HG03565 (cell line): ENCODE data around the gene MAFF.
"Not testable (repeated sequence)": the region's sequence is repeated elsewhere in the genome, so short reads cannot be mapped to it uniquely, and the experiment has no call there.

ENCODE experiments used
- ATAC-seq: cut with Tn5 transposase; IDR thresholded peaks from one replicate; pipeline ENCODE4 v1.9.1; 2021; ENCODE audit warnings: mild to moderate bottlenecking, moderate library complexity; ENCODE audit not compliant: unreplicated experiment

Gene MAFF

GRCh38 chr22:38221908-38222796, 20.4 kb downstream of the MAFF start:
- no peak for ATAC-seq

DNA sequence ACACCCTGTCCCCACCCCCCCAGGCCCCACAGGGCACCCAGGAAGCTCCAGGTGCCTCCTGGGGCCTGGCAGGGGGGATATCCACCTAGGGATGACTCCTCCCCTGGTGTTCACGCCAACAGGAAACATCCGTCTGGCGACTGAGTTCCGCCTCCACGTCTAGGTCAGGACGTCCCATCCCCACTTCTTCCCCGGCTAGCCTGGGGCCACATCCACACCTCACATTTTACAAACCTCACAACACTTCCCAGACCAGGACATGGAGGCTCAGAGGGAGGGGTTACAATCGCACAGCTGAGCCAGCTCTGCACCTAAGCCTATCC, 21.0 kb downstream of the MAFF start:
- ATAC-seq, result no peak

DNA sequence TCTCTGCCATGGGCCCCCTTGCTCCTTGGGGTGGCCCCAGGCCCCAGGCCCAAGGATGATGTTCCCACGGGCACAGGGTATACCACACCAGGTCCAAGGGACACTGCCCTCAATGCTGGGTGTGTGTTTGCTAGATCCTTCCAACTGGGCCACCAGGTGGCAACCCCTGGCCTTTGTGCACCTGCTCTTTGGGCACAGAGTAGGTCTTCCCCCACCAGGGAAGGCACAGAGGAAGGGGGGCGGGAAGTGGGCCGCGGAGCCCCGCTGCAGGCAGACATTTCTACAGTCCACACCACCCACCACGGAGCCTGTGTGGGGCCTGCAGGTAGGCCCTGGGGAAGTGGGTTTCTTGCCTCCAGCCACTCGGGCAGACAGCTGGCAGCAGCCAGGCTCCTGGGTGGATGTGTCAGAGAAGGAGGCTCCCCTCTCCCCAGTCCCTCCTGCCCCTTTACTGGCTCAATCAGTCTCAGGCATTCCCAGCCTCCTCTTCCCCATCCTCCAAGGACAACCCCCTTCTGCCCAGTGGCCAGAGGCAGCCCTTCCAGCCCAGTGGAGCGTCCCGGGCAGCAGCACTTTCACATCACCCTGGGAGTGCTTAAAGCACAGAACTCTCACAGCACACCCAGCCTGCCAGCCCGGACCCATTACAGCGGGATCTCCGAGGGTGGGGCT, 21.6 kb downstream of the MAFF start:
- ATAC-seq, result no peak

- ATAC-seq, result no peak
These were observed 25.3 kb downstream of the MAFF start for GRCh38 chr22:38226853-38227649.

DNA sequence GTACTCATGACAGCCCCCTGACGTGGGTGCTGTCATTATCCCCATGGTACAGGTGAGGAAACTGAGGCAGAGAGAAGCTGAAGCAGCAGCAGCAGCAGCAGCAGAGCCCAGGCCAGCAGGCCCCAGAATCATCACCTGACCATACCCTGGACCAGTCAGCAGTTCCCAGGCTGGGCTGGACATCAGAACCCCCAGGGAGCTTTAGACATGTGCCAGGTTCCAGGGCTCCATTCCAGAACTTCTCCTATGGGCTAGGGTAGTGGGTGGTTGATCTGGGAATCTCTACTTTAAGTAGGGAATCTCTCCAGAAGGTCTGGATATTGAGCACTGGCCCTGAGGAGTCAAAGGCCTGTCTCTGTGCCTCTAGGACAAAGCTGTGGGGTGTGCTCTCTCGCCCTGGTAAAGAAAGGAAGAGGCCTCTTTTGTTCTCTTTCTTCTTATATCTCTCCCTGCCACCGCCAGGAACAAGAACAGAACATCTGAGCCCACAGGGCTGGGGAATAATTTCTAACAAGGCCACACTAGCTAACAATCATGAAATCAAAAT, 26.6 kb downstream of the MAFF start:
- no peak for ATAC-seq

- no peak for ATAC-seq
These were observed 27.3 kb downstream of the MAFF start for GRCh38 chr22:38228873-38229740.

DNA sequence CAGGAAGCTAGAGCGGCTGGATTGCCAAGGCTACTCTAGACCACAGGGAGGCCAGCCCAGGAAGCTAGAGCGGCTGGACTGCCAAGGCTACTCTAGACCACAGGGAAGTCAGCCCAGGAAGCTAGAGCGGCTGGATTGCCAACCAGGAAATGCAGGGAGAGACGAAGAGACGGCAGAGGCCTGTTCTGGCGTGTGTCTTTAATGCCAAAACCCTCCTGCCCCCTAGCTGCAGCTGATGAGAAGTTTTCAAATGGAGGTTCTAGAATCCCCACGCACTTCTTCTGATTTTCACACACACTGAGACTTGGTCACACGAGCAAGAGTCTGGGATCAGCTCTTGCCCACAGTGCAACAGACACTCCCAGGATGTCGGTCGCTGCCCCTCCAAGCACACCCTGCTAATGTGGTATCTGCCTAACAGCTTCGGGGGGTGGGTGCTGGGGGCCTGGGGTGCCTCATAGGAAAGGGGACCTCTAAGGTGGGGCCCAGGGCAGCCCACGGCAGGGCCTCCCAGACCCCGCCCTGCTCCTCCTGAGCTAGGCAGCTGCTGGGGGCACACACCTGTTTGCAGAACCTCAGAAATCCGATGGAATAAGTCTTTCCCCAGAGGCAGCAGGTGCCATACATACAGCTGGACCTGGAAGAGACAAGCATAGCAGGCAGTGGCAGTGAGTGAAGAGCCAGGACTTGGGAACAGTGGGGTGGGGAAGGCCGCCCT, 28.5 kb downstream of the MAFF start:
- ATAC-seq, result no peak

GRCh38 chr22:38230916-38231315, 29.1 kb downstream of the MAFF start:
- ATAC-seq, result no peak

- ATAC-seq, result no peak
These were observed 30.4 kb downstream of the MAFF start for GRCh38 chr22:38232196-38232595.

DNA sequence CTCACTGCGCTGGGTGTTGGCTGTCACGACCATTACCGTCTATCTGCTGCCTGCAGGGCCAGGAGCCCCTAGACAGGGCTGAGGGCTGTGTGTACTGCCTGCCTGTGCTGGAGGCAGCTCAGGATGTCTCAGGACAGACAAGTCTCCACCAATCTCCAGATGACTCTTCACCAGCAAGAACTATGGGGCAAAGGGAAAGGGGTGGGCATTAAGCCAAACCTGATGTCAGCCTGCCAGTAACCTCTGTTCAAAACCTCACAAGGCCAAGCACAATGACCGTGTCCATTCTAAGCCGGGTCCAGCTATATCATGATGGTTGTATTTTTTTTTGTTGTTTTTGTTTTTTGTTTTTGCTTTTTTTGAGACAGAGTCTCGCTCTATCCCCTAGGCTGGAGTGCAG, 31.6 kb downstream of the MAFF start:
- ATAC-seq, result no peak

DNA sequence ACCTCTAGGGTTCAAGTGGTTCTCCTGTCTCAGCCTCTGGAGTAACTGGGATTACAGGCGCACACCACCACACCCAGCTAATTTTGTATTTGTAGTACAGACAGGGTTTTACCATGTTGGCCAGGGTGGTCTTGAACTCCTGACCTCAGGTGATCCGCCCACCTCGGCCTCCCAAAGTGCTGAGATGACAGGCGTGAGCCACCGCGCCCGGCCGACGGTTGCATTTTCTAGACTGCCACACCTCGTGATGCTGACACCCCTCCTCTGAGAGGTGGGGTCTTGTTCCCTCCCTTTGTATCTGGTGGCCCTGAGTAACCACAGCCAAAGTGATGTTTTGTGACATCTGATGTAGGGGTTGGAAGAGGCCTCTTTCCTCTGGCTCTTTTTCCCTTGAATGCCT, 32.1 kb downstream of the MAFF start:
- ATAC-seq, result not testable (repeated sequence)

GRCh38 chr22:38235240-38235850, 33.6 kb downstream of the MAFF start:
- ATAC-seq, result no peak

DNA sequence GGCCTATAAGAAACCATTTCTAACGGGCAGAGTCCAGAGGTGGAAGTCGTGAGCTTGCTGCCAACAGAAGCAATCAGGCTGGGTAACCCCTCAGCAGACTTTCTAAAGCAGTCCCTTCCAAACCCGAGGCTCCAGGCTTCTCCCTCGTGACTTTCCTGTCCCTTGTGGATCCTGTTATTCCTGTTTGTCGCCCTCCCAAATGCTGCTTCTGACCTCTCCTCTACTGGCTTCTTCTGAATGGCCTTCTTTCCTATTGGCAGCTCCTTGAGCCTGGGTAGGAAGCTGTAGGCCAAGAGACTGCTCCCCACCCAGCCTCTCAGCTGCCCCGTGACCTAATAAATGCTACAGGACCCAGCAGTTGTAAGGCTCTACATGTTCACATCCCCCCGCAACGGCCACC, 35.0 kb downstream of the MAFF start:
- no peak for ATAC-seq

GRCh38 chr22:38238519-38239071, 36.8 kb downstream of the MAFF start:
- no peak for ATAC-seq

DNA sequence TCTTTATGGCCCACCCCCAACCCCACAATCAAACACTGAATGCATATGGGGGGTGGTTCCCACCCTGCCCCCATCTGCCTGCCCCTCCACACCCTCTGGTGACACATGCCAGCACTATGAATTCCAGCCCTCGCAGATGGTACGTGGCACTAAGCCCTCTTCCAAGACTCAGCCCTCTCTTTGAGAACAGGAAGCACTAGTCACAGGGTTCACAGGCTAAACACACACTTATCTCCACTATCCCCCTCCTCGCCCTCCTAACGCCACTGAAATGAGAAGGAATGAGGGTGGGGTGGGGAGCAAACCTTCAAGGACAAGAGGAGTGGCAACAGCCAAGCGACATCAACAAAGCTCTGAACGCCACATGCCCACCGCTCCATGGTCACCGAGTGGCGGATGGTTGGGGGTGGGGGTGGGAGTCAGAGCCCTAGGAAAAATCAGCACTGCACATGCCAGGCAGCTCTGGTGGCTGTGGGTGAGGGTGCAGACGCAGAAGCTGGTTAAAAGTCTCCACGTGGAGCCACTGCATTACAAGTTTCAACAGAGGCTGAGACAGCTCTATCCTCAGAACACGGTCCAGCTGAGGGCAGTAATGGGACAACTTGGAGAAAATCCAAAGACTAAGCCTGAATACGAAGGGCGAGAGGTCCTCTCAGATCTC, 37.4 kb downstream of the MAFF start:
- no peak for ATAC-seq

GRCh38 chr22:38240734-38241252, 39.0 kb downstream of the MAFF start:
- ATAC-seq, result no peak

DNA sequence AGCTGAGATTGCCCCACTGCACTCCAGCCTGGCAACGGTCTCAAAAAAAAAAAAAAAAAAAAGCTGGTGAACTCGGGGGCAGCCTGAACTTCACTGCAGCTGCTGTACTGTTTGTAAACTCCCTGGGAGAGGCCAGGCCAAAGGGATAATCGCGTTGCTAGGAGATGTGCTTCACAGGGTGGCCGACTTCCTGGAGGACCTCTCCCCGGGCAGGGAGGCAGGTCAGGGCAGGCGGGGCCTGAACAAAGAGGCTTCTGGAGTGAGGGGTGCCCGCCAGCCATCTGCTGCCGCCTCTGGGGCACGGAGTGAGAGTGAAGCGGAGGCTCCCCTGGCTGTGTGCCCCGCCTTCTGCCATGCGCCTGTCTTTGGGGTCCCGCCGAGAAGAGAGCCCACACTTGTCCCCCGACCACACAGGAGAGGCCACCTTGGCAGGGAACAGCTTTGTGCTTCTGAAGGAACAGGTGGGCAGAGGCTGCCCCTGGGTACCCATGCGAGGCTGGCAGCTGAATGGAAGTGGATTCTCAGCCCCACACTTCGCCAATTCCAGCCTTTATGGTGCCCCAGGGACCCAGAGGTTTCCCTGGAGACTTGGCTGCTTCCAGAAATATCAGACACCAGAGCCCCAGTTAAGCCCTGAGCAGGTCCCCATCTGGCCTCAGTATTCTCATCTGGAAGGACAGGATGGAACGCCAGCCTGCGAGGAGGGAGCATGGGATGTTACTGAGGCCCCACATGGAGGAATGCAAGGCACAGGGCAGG, 41.4 kb downstream of the MAFF start:
- ATAC-seq, result no peak

DNA sequence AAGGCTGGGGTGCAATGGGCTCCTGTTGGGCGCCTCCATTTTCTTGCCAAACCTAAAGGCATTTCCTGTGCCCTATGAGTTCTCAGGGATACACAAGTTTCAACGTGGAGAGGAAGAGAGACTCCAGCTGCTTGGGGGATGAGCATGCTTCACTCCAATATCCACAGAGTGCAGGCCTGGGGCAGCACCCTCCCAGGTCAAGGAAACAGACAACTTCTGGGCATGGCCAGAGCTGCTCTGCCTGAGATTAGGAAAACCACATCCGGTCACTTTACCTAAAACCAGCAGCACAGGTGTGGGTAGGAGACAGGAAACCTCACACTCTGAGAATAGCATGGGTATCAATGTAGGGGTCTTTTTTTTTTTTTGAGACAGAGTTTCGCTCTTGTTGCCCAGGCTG, 42.3 kb downstream of the MAFF start:
- no peak for ATAC-seq
